HG03442 (cell line): ENCODE measurements around the gene GPC2.

Experiments used
- ATAC-seq: cut with Tn5 transposase; IDR thresholded peaks from one replicate; pipeline ENCODE4 v1.9.1; 2021; ENCODE audit warnings: mild to moderate bottlenecking, moderate library complexity; ENCODE audit not compliant: unreplicated experiment

Gene GPC2

GRCh38 chr7:100126239-100126930, 50.8 kb downstream of the GPC2 start:
- ATAC-seq = no peak

- ATAC-seq = no peak
Observed at GRCh38 chr7:100124301-100125230, 52.6 kb downstream of the GPC2 start.

GRCh38 chr7:100122568-100122967, 54.6 kb downstream of the GPC2 start:
- no peak for ATAC-seq

- no peak for ATAC-seq
Observed at GRCh38 chr7:100122067-100122466, 55.1 kb downstream of the GPC2 start.

GRCh38 chr7:100120733-100121036, 56.5 kb downstream of the GPC2 start:
- ATAC-seq = no peak

- peak; percentile 22 for ATAC-seq
Observed at GRCh38 chr7:100119970-100120732, 57.0 kb downstream of the GPC2 start.
